HG03066 (cell line): ENCODE measurements around the gene DPP6.

ENCODE experiments used
- ATAC-seq: cut with Tn5 transposase; IDR thresholded peaks from one replicate; pipeline ENCODE4 v1.9.1; 2021; ENCODE audit warnings: low read depth; ENCODE audit not compliant: unreplicated experiment

The DPP6 gene

GRCh38 chr7:154843670-154844237 lies 791.6 kb downstream of the DPP6 start:
- no peak for ATAC-seq

- ATAC-seq, result no peak
Measured at GRCh38 chr7:154844499-154844898, 792.3 kb downstream of the DPP6 start.

GRCh38 chr7:154844955-154845354 lies 792.8 kb downstream of the DPP6 start:
- ATAC-seq, result no peak

GRCh38 chr7:154848464-154848863 lies 796.3 kb downstream of the DPP6 start:
- ATAC-seq, result no peak

GRCh38 chr7:154852205-154852604 lies 800.0 kb downstream of the DPP6 start:
- ATAC-seq, result no peak

GRCh38 chr7:154853063-154853726 lies 801.0 kb downstream of the DPP6 start:
- no peak for ATAC-seq

GRCh38 chr7:154853727-154854095 lies 801.5 kb downstream of the DPP6 start:
- ATAC-seq, result no peak

- ATAC-seq, result no peak
Measured at GRCh38 chr7:154854836-154855235, 802.6 kb downstream of the DPP6 start.

- ATAC-seq, result no peak
Measured at GRCh38 chr7:154855366-154855765, 803.2 kb downstream of the DPP6 start.

- ATAC-seq, result no peak
Measured at GRCh38 chr7:154856733-154857132, 804.5 kb downstream of the DPP6 start.

- no peak for ATAC-seq
Measured at GRCh38 chr7:154857240-154857639, 805.0 kb downstream of the DPP6 start.

GRCh38 chr7:154857728-154858681 lies 805.8 kb downstream of the DPP6 start:
- ATAC-seq, result no peak

GRCh38 chr7:154858836-154859537 lies 806.8 kb downstream of the DPP6 start:
- no peak for ATAC-seq

GRCh38 chr7:154859747-154860620 lies 807.8 kb downstream of the DPP6 start:
- no peak for ATAC-seq

GRCh38 chr7:154860621-154861375 lies 808.6 kb downstream of the DPP6 start:
- ATAC-seq, result no peak

GRCh38 chr7:154861589-154861988 lies 809.4 kb downstream of the DPP6 start:
- ATAC-seq, result no peak

- no peak for ATAC-seq
Measured at GRCh38 chr7:154862153-154862791, 810.1 kb downstream of the DPP6 start.

GRCh38 chr7:154863766-154864522 lies 811.7 kb downstream of the DPP6 start:
- no peak for ATAC-seq
